Activated naive CD4-positive, alpha-beta T cell treated with anti-CD3 and anti-CD28 coated beads, Interleukin-2, amount 50 U/mL, for 24 hours (primary cell): ENCODE results near the gene SLC22A6.

Source experiments
- H3K27ac Mint-ChIP-seq: one replicate; pipeline ENCODE4 v1.8.0; 2021; ENCODE audit warnings: mild to moderate bottlenecking, mixed read lengths
- H3K27me3 Mint-ChIP-seq: one replicate; pipeline ENCODE4 v1.8.0; 2021; ENCODE audit warnings: mixed read lengths
- H3K36me3 Mint-ChIP-seq: one replicate; pipeline ENCODE4 v1.8.0; 2021; ENCODE audit warnings: mixed read lengths
- H3K4me1 Mint-ChIP-seq: one replicate; pipeline ENCODE4 v1.8.0; 2021; ENCODE audit warnings: mixed read lengths
- H3K4me3 Mint-ChIP-seq: one replicate; pipeline ENCODE4 v1.8.0; 2021; ENCODE audit warnings: mild to moderate bottlenecking, mixed read lengths
- H3K9me3 Mint-ChIP-seq: one replicate; pipeline ENCODE4 v1.8.0; 2021; ENCODE audit warnings: mixed read lengths

Gene SLC22A6

DNA sequence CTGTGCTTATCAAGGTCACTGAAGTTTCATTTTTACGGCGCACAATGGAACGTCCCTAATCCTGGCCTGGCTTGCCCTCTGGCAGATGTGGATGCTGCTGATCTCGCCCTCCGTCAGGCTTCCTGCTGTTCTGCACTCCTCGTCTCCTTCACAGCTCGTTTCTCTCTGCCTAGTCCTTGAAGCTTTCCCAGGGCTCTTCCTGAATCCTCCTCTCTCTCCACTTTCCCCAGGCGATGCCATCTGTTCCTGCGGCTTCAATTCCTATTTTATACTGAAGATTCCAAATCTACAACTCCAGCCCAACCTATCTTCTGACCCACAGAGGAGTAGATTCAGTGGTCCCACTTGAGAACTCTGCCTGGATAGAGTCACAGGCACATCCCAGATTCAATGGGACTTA lies 16.7 kb upstream of the SLC22A6 start:
- H3K4me1 Mint-ChIP-seq: no peaks in the 10 kb centered on the region
- H3K9me3 Mint-ChIP-seq: no peaks in the 10 kb centered on the region
- peaks cover 5% of the 10 kb centered on the region for H3K27me3 Mint-ChIP-seq
- no peaks in the 10 kb centered on the region for H3K36me3 Mint-ChIP-seq
- no peak overlapping the region for H3K27ac Mint-ChIP-seq
- H3K4me3 Mint-ChIP-seq: no peak overlapping the region

DNA sequence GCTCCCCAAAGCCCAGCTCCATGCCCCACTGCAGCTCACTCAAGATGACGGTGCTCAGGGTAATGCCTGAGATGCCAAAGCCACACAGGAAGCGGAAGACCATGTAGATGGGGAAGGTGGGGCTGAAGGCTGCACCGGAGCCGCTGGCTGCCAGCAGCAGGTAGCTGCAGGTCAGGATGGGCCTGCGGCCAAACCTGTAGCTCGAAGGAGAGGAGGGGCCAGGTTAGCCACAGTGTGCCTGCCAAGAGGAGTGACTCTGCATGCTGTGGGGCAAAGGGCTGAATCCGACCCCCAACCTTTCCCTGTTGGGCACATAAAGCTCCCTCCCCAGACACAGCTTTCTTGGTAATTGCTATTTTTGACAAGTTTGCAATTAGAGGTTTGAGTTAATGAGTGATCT lies 14.9 kb upstream of the SLC22A6 start:
- Mint-ChIP-seq H3K27me3 (peaks cover 8% of the 10 kb centered on the region), H3K36me3 (no peaks in the 10 kb centered on the region), H3K4me3 (no peak overlapping the region), H3K4me1 (no peaks in the 10 kb centered on the region), H3K9me3 (no peaks in the 10 kb centered on the region), H3K27ac (no peak overlapping the region)

DNA sequence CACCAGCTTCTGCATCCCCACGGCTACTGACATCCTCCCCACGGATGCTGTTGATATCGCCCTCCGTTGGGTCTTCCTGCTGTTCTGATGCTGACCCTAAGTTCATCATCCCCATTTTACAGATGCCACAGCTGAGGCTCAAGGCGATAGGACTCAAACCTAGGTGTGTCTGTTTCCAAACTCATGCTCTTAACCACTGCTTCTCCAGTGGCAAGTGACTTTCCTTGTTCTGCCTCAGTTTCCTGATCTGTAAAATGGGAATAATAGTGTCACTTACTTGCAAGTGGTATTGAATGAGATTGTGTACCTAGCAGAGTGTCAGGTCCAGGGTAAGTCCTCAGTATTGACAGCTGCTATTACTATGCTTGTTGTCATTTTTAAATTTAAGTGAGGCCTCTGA lies 14.4 kb upstream of the SLC22A6 start:
- H3K4me3 Mint-ChIP-seq: no peak overlapping the region
- H3K36me3 Mint-ChIP-seq: no peaks in the 10 kb centered on the region
- no peaks in the 10 kb centered on the region for H3K4me1 Mint-ChIP-seq
- H3K27ac Mint-ChIP-seq: no peak overlapping the region
- no peaks in the 10 kb centered on the region for H3K9me3 Mint-ChIP-seq
- H3K27me3 Mint-ChIP-seq: peaks cover 8% of the 10 kb centered on the region

DNA sequence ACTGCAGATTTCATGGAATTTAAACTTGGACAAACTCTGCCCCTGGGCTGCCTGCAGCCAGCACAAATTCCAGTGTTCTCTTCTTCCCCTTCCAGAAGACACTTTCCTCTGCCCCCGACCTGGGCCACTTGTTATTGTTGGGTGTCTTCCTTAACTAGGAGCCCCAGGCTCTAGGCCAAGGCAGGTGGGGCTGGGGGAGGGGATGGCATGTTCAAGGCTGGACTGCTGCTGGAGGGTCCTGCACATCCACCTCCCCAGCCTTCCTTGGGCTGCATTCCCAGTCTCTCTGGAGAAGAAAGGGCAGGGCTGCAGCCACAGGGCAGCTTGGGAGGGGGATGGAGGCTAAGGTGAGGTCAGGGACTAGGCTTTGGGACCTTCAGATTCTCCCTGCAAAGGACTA lies 11.5 kb upstream of the SLC22A6 start:
- peaks cover 6% of the 10 kb centered on the region for H3K27me3 Mint-ChIP-seq
- no peak overlapping the region for H3K4me3 Mint-ChIP-seq
- no peaks in the 10 kb centered on the region for H3K9me3 Mint-ChIP-seq
- H3K27ac Mint-ChIP-seq: no peak overlapping the region
- H3K36me3 Mint-ChIP-seq: no peaks in the 10 kb centered on the region
- no peaks in the 10 kb centered on the region for H3K4me1 Mint-ChIP-seq

DNA sequence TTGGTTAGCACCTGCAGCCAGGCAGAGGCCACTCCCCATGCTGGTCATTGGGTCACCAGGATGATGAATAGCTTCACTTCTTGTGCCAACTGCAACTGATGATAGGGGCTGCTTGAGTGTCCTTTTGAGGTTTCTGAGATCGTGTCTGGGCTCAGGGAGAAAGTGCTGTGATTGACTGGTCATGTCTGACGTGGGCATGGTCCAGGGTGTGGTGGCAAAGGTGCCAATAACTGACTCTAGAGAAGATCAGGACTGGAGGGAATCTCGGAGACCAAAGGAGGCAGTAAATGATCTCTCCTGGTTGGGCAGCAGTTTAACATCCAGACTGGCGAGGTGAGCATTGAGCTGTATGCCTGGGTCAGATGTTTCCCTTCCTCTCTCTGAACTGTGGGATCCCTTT lies 10.0 kb upstream of the SLC22A6 start:
- Mint-ChIP-seq H3K9me3 (no peaks in the 10 kb centered on the region), H3K27ac (no peak overlapping the region), H3K27me3 (peaks cover 7% of the 10 kb centered on the region), H3K4me3 (no peak overlapping the region), H3K4me1 (no peaks in the 10 kb centered on the region), H3K36me3 (no peaks in the 10 kb centered on the region)

DNA sequence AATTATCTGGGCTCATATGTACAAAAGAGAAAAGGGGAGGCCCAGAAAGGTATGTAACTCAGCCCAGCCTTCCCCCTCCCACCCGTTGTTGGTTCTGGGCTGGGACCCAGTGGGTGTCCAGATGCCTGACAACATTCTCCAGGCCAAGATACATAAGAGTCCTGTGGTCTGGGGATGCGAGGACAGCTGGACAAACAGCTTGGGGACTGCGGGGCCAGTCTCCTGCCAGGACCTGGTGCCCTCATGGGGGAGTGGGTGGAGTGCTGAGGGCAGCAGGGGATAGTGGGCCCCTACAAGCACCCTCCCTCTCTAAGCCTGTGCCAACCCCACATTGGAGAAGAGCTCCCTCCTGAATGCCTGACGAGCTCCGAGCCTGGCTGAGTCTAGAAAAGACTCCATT lies 3.5 kb upstream of the SLC22A6 start:
- no peak overlapping the region for H3K4me3 Mint-ChIP-seq
- no peaks in the 10 kb centered on the region for H3K9me3 Mint-ChIP-seq
- no peaks in the 10 kb centered on the region for H3K4me1 Mint-ChIP-seq
- H3K27me3 Mint-ChIP-seq: peaks cover 2% of the 10 kb centered on the region
- H3K36me3 Mint-ChIP-seq: no peaks in the 10 kb centered on the region
- no peak overlapping the region for H3K27ac Mint-ChIP-seq

DNA sequence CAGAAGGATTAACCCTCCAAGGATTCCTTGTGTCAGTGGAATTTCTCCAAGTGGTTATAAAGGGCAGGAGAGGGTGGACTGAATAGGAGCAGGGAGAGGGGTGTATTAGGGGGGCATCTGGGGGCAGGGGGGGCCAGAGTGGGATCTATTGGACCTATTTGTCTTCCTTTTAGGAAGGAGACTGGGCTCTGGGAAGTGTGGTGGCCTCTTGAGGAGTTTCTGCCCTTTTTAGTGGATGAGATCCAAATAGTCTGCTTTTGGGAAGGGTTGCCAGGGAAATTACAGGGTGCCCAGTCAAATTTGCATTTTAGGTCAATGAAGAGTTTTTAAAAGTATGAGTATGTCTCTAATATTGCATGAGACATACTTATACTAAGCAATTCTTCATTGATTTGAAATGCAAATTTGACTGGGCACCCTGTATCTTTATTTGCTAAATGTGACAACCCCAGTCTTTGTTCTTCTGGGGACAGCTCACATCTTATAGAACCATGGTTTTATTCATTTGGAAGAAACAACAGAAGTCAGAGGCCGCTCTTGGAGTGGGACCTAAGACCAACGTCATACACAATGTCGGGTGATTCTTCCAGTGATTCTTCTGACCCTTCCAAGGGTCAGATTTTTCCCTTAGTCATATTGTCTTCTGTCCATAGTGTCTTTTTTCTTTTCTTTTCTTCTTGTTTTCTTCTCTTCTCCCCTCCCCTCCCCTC lies 429 bp upstream of the SLC22A6 start:
- H3K27ac Mint-ChIP-seq: no peak overlapping the region
- H3K27me3 Mint-ChIP-seq: peaks cover 3% of the 10 kb centered on the region
- H3K9me3 Mint-ChIP-seq: no peaks in the 10 kb centered on the region
- no peaks in the 10 kb centered on the region for H3K4me1 Mint-ChIP-seq
- H3K36me3 Mint-ChIP-seq: no peaks in the 10 kb centered on the region
- H3K4me3 Mint-ChIP-seq: no peak overlapping the region

DNA sequence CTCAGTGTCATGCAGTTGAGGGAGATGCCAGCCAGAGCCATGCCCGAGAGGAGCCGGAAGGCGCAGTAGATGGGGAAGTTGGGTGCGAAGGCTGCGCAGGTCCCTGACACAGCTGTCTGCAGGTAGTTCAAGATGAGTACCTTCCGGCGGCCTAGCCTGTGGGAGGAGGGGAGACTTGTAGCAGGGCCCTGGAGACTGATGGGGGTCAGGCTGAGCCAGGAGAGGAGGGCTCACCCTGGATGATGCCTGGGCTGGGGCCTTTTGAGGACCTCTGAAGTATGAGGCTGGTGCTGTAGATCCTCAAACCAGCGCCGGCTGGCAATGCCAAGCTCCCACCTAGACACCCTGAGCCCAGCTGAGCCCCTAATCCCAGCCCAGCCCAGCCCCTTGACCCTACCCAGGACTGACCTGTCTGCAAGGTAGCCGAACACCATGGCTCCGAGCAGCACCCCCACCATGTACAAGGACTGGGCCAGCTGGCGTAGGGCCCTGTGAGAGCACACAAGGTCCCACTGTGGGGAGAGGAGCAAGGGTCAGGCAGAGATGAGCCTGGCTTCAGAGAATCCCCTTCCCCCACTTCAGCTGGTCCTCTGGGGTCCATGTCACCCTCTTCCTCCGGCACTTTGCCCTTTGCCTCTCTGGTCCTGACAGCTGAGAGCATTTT lies 1.1 kb downstream of the SLC22A6 start:
- Mint-ChIP-seq H3K27me3 (peaks cover 5% of the 10 kb centered on the region), H3K4me1 (no peaks in the 10 kb centered on the region), H3K9me3 (no peaks in the 10 kb centered on the region), H3K36me3 (no peaks in the 10 kb centered on the region), H3K4me3 (no peak overlapping the region), H3K27ac (no peak overlapping the region)

DNA sequence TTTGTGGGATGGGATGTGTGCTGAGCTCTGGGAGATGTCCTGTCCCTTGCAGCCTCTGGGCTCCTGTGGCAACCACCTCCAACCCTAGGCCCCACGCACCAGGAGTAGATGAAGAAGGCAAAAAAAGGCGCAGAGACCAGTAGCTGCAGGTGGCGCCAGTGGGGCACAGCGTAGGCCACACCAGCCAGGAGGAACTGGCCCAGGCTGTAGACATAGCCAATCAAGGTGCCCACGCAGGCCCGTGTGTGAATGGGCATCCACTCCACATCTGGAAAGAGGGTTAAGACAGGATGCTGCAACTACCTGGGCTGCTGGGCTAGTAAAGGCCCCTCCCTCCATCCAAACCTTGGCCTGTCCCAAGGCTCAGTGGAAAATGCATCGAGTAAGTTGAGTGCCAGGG lies 3.0 kb downstream of the SLC22A6 start:
- Mint-ChIP-seq H3K27me3 (peaks cover 7% of the 10 kb centered on the region), H3K9me3 (no peaks in the 10 kb centered on the region), H3K27ac (no peak overlapping the region), H3K36me3 (no peaks in the 10 kb centered on the region), H3K4me3 (no peak overlapping the region), H3K4me1 (no peaks in the 10 kb centered on the region)

DNA sequence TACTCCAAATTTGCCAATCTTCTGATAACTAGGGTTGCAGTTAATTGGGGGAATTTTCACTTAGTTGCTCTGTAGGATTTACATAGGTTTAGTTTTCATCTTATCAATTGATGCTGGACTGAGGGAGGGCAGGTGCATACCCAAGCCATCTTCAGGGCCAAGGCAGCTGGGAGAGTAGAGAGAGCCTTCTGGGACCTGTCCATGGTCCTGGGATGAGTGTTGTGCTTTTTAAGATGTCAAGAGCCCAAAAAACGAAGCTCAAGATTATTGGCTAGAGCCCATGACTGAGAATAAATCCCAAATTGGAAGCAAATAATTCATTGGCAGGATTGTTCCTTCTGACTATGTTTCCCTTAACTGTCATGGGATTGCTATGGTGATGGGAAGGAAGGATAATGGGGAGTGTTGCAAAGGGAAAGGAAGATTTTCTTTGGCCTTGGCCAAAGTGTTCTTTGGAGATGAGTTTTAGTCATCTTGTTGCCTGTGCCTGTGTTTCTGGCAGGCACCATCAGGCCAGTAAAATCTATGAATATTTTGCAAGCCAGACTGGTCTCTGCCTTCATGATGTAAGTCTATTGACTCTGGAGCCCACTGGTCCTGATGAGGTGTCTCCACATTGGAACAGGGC lies 4.5 kb downstream of the SLC22A6 start:
- peaks cover 6% of the 10 kb centered on the region for H3K27me3 Mint-ChIP-seq
- H3K9me3 Mint-ChIP-seq: no peaks in the 10 kb centered on the region
- no peaks in the 10 kb centered on the region for H3K36me3 Mint-ChIP-seq
- H3K27ac Mint-ChIP-seq: no peak overlapping the region
- no peak overlapping the region for H3K4me3 Mint-ChIP-seq
- no peaks in the 10 kb centered on the region for H3K4me1 Mint-ChIP-seq

DNA sequence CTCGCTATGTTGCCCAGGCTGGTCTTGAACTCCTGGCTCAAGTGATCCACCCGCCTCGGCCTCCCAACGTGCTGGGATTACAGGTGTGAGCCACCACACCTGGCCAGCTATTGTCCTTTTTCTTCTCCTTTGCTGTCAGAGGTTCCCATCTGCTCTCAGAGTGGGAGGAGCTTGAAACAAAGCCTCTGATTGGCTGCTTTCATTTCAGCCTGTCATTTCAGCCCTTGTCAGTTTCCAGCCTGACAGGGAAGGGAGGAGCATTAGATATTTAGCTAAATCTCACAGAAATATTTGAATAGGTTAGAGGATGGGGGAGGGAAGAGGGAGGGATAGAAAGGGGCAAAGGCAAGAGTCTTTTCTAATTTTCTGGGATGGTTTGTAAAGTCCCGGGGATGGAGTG lies 8.7 kb downstream of the SLC22A6 start:
- no peak overlapping the region for H3K27ac Mint-ChIP-seq
- H3K4me1 Mint-ChIP-seq: no peaks in the 10 kb centered on the region
- no peaks in the 10 kb centered on the region for H3K9me3 Mint-ChIP-seq
- peaks cover 4% of the 10 kb centered on the region for H3K27me3 Mint-ChIP-seq
- no peaks in the 10 kb centered on the region for H3K36me3 Mint-ChIP-seq
- no peak overlapping the region for H3K4me3 Mint-ChIP-seq

DNA sequence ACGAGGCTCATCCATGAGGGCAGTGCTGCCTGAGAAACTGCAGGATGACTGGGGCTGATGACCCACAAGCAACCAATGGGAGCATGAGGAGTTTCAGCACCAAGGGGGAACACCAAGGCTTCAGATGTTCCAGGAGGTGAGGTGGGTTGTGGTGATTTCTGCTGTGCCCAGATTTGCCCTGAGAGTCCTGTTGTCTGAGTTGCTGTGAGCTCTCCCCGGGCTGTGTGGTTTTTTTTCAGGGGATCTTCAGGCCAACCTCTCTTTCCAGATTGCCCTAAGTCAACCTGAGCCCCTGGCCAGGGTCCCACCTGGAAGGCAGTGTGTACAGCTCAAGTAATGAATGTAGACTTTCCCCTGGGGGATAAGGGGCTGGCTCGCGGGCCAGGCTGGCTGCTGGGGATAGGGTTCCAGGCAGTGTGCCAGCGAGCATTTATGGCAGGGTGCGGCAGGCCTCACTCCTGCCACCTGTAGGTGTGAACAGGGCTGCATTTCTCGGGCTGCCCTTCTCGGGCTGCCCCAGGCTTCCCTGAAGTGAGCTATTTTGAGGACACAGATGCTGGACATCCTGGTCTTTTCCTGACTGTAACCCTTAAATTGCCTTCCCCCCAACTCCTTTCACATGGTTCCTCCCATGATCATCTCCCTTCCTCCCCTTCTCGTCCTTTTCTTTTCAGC lies 9.8 kb downstream of the SLC22A6 start:
- Mint-ChIP-seq H3K27ac (no peak overlapping the region), H3K4me3 (no peak overlapping the region), H3K36me3 (no peaks in the 10 kb centered on the region)

DNA sequence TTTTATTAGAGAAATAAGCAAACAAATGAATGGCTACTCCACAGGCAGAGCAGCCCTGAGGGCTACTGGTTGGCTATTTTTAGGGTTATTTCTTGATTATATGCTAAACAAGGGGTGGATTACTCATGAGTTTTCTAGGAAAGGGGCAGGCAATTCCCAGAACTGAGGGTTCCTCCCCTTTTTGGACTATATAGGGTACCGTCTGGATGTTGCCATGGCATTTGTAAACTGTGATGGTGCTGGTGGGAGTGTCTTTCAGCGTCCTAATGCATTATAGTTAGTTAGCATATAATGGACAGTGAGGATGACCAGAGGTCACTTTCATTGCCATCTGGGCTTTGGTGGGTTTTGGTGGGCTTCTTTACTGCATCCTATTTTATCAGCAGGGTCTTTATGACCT lies 19.2 kb downstream of the SLC22A6 start:
- H3K4me1 Mint-ChIP-seq: no peaks in the 10 kb centered on the region
- no peaks in the 10 kb centered on the region for H3K9me3 Mint-ChIP-seq
- peaks cover 8% of the 10 kb centered on the region for H3K27me3 Mint-ChIP-seq
- H3K4me3 Mint-ChIP-seq: no peak overlapping the region
- no peak overlapping the region for H3K27ac Mint-ChIP-seq
- no peaks in the 10 kb centered on the region for H3K36me3 Mint-ChIP-seq

More for the DNA sequence above, 9.8 kb downstream of the SLC22A6 start:
- Mint-ChIP-seq H3K4me1 (no peaks in the 10 kb centered on the region), H3K27me3 (peaks cover 3% of the 10 kb centered on the region), H3K9me3 (no peaks in the 10 kb centered on the region)

DNA sequence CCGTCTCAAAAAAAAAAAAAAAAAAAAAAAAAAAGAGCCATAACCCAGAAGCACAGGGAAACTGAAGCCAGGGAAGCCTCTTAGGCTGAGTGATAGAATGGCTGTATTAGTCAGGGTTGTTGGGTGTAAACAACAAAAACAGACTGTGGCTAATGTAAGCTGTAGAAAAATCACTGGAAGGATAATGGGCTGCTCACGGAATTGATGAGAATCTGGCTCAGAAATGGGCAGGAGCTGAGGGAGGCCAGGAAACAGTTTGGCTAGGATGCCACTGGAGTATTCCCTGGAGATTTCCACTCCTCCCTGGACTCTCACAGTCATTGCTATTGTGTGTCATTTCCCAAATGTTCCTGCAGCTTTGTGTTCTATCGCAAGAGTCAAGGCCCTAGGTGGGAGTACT lies 22.4 kb downstream of the SLC22A6 start:
- Mint-ChIP-seq H3K27me3 (peaks cover 8% of the 10 kb centered on the region), H3K4me3 (no peak overlapping the region), H3K4me1 (no peaks in the 10 kb centered on the region), H3K27ac (no peak overlapping the region), H3K36me3 (no peaks in the 10 kb centered on the region), H3K9me3 (no peaks in the 10 kb centered on the region)

DNA sequence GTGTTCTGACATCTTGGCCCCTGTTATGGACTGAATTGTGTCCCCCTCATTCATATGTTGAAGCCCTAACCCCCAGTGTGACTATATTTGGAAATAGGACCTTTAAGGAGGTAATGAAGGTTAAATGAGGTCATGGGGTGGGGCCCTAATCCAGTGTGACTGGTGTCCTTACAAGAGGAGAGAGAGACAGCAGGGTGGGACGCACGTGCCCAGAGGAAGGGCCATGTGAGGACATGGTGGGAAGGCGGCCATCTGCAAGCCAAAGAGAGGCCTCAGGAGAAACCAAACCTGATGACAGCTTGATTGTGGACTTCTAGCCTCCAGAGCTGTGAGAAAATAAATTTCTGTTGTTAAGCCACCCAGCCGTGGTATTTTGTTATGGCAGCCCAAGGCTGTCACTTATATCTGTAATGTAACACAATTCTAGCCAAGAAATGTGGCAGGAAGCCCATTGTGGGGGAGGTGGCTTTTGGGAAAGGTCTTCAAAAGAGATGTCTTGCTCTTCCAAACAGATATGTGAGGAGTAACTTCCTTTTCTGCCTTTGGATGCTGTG lies 23.7 kb downstream of the SLC22A6 start:
- Mint-ChIP-seq H3K27ac (no peak overlapping the region), H3K4me1 (no peaks in the 10 kb centered on the region), H3K27me3 (peaks cover 2% of the 10 kb centered on the region), H3K9me3 (no peaks in the 10 kb centered on the region), H3K4me3 (no peak overlapping the region), H3K36me3 (no peaks in the 10 kb centered on the region)
